Measurements from ENCODE around the gene KNOP1. TPM values are rescaled to one million over a fixed set of nuclear protein-coding genes. Genes with fewer than 3 reads are reported as not detected.

KNOP1 gene
- total RNA-seq, 2 experiments from 2014 or later, result 19.7 to 33.2 TPM

- no peak overlapping the region for H3K4me2 ChIP-seq (ENCODE audit: low read length)
- H3K27ac ChIP-seq (ENCODE audit: low read depth, low read length, poor library complexity, severe bottlenecking), result no peak overlapping the region
- H3K9me2 ChIP-seq (ENCODE audit: insufficient read depth, low read length), result no peaks in the 10 kb centered on the region
- no peak overlapping the region for H2AFZ ChIP-seq (ENCODE audit: low read length)
- POLR2A ChIA-PET, result interaction anchor here (0.6 kb wide), 1 partner anchor 769 kb away, joined by 3 read pairs; no protein-coding TSS in a partner anchor
- DNase-seq (ENCODE audit: low spot score), result no peak
- TF ChIP-seq CTCF (conservative IDR thresholded peaks at IDR 0.05; ENCODE audit: low read length) (no peak), EZH2phosphoT487 (IDR thresholded peaks at IDR 0.05; ENCODE audit: borderline replicate concordance, low read depth, low read length) (no peak)
- CTCF ChIA-PET (ENCODE audit: unreplicated experiment), result no interaction called here
- H3K4me3 ChIP-seq (ENCODE audit: low read depth, low read length, poor library complexity, severe bottlenecking), result no peak overlapping the region
- H3K36me3 ChIP-seq (ENCODE audit: insufficient read depth, low read length), result no peaks in the 10 kb centered on the region
- no peaks in the 10 kb centered on the region for H3K9me3 ChIP-seq (ENCODE audit: low read length)
- no peaks in the 10 kb centered on the region for H3K4me1 ChIP-seq (ENCODE audit: insufficient read depth, low read length, poor library complexity, severe bottlenecking)
- intact Hi-C loops (cut with micrococcal nuclease; ENCODE audit: unreplicated experiment), result no loop called here
- H3K79me2 ChIP-seq (ENCODE audit: insufficient read depth, low read depth, low read length), result no peaks in the 10 kb centered on the region
- H4K20me1 ChIP-seq (ENCODE audit: insufficient read depth, low read length), result no peaks in the 10 kb centered on the region
- no TSS peak for BruUV-seq (replicated peaks)
Observed at GRCh38 chr16:19751478-19752385, 33.7 kb upstream of the KNOP1 start.

- Histone ChIP-seq H4K20me1 (ENCODE audit: insufficient read depth, low read length) (no peaks in the 10 kb centered on the region), H3K4me1 (ENCODE audit: insufficient read depth, low read length, poor library complexity, severe bottlenecking) (no peaks in the 10 kb centered on the region), H2AFZ (ENCODE audit: low read length) (no peak overlapping the region), H3K4me3 (ENCODE audit: low read depth, low read length, poor library complexity, severe bottlenecking) (no peak overlapping the region), H3K36me3 (ENCODE audit: insufficient read depth, low read length) (no peaks in the 10 kb centered on the region), H3K4me2 (ENCODE audit: low read length) (no peak overlapping the region), H3K9me2 (ENCODE audit: insufficient read depth, low read length) (no peaks in the 10 kb centered on the region), H3K79me2 (ENCODE audit: insufficient read depth, low read depth, low read length) (no peaks in the 10 kb centered on the region), H3K27ac (ENCODE audit: low read depth, low read length, poor library complexity, severe bottlenecking) (no peak overlapping the region), H3K9me3 (ENCODE audit: low read length) (no peaks in the 10 kb centered on the region)
- ChIA-PET POLR2A (interaction anchor here (0.6 kb wide), 1 partner anchor 15 kb away, joined by 3 read pairs; no protein-coding TSS in a partner anchor), CTCF (ENCODE audit: unreplicated experiment) (no interaction called here)
- no TSS peak for BruUV-seq (replicated peaks)
- TF ChIP-seq EZH2phosphoT487 (IDR thresholded peaks at IDR 0.05; ENCODE audit: borderline replicate concordance, low read depth, low read length) (no peak), CTCF (conservative IDR thresholded peaks at IDR 0.05; ENCODE audit: low read length) (no peak)
- intact Hi-C loops (cut with micrococcal nuclease; ENCODE audit: unreplicated experiment), result no loop called here
- DNase-seq (ENCODE audit: low spot score), result no peak
Observed at GRCh38 chr16:19749571-19750080, 31.6 kb upstream of the KNOP1 start.

Data from OCI-LY7 (cell line).